PC-3 (cell line): ENCODE data around the gene C3orf33. TPM values are rescaled to one million over a fixed set of nuclear protein-coding genes. Genes with fewer than 3 reads are reported as not detected.
"Not testable (repeated sequence)": the region's sequence is repeated elsewhere in the genome, so short reads cannot be mapped to it uniquely, and the experiment has no call there.

ENCODE experiments used
- ATAC-seq: fragments of 200-7000 bp; cut with Tn5 transposase; 2 replicates; pipeline ENCODE4 v1.9.1; 2020; ENCODE audit warnings: mild to moderate bottlenecking, moderate library complexity
- BruUV-seq: library from RNA; stranded (reverse); fragments of 400-500 nt; replicated peaks from 2 replicates; lab custom pipeline; 2021; lab: Mats Ljungman, UMichigan
- CTCF ChIA-PET: fragments of 300-600 bp; sonication (Branson Sonifier 250); formaldehyde crosslinking; loops from one replicate; lab custom pipeline; 2022; ENCODE audit warnings: antibody characterized with exemption; lab: Charles Lee
- POLR2A ChIA-PET: fragments of 300-600 bp; sonication (Branson Sonifier 250); formaldehyde crosslinking; loops from one replicate; lab custom pipeline; 2022; ENCODE audit warnings: antibody characterized with exemption; ENCODE audit not compliant: unreplicated experiment; lab: Charles Lee
- DNase-seq: peaks from one replicate; pipeline ENCODE4 v3.0.0-alpha.2; 2015
- H2AFZ ChIP-seq: fragments of 300-600 bp; sonication (generic); 2 replicates; pipeline ENCODE4 v1.6.0; 2016; ENCODE audit warnings: antibody characterized with exemption, low read length
- H3F3A ChIP-seq: fragments of 300-600 bp; sonication (generic); one replicate; pipeline ENCODE4 v1.6.0; 2017; ENCODE audit warnings: antibody characterized with exemption, low read length, control low read depth, mild to moderate bottlenecking; ENCODE audit not compliant: unreplicated experiment
- H3K27ac ChIP-seq: fragments of 300-600 bp; sonication (generic); 2 replicates; pipeline ENCODE4 v1.5.1; 2016; ENCODE audit warnings: mild to moderate bottlenecking, low read length
- H3K27me3 ChIP-seq: fragments of 300-600 bp; sonication (generic); 2 replicates; pipeline ENCODE4 v1.6.1; 2016; ENCODE audit warnings: low read length, mixed read lengths
- H3K36me3 ChIP-seq: fragments of 300-600 bp; sonication (generic); 2 replicates; pipeline ENCODE4 v1.6.1; 2016; ENCODE audit warnings: low read depth, mixed run types, low read length, mixed read lengths
- H3K4me1 ChIP-seq: fragments of 300-600 bp; sonication (generic); 2 replicates; pipeline ENCODE4 v1.5.1; 2016; ENCODE audit warnings: low read length; ENCODE audit not compliant: insufficient read depth
- H3K4me2 ChIP-seq: fragments of 300-600 bp; sonication (generic); 2 replicates; pipeline ENCODE4 v1.6.0; 2016; ENCODE audit warnings: low read length
- H3K4me3 ChIP-seq: fragments of 300-600 bp; sonication (generic); 2 replicates; pipeline ENCODE4 v1.5.1; 2016; ENCODE audit warnings: mild to moderate bottlenecking, low read length, mixed read lengths
- H3K79me2 ChIP-seq: fragments of 300-600 bp; sonication (generic); 2 replicates; pipeline ENCODE4 v1.6.1; 2017; ENCODE audit warnings: low read length, mixed read lengths
- H3K9ac ChIP-seq: fragments of 300-600 bp; sonication (generic); 2 replicates; pipeline ENCODE4 v1.6.0; 2016; ENCODE audit warnings: mild to moderate bottlenecking, low read length
- H3K9me2 ChIP-seq: fragments of 300-600 bp; sonication (generic); replicated peaks from 2 replicates; pipeline ENCODE4 v1.6.1; 2016; ENCODE audit warnings: mixed run types, low read length, mixed read lengths
- H3K9me3 ChIP-seq: fragments of 300-600 bp; sonication (generic); 2 replicates; pipeline ENCODE4 v1.6.1; 2016; ENCODE audit warnings: low read length, mixed read lengths
- H4K20me1 ChIP-seq: fragments of 300-600 bp; sonication (generic); 2 replicates; pipeline ENCODE4 v1.6.1; 2016; ENCODE audit warnings: low read length, mixed read lengths
- CTCF ChIP-seq: fragments of 300-600 bp; sonication (generic); conservative IDR thresholded peaks from 2 replicates; pipeline ENCODE4 v1.5.1; 2017; ENCODE audit warnings: antibody characterized with exemption, low read depth, mild to moderate bottlenecking, low read length
- EZH2 ChIP-seq: fragments of 300-600 bp; sonication (generic); IDR thresholded peaks from one replicate; pipeline ENCODE4 v1.6.1; 2017; ENCODE audit warnings: antibody characterized with exemption, mild to moderate bottlenecking, low read length; ENCODE audit not compliant: unreplicated experiment
- EZH2phosphoT487 ChIP-seq: fragments of 300-600 bp; sonication (generic); IDR thresholded peaks from 2 replicates; pipeline ENCODE4 v1.6.1; 2018; ENCODE audit warnings: mild to moderate bottlenecking, antibody characterized with exemption, low read length, borderline replicate concordance
- intact Hi-C: fragments of 100-400 bp; cut with micrococcal nuclease; formaldehyde crosslinking; loops from 2 replicates; pipeline ENCODE4 v1.9.0; 2023
- total RNA-seq: library from RNA; depleted of rRNA; stranded (reverse); fragments of >200 nt; gene quantifications from 2 replicates; pipeline ENCODE4 v1.2.3, GENCODE V29; 2014

Gene C3orf33
- total RNA-seq, 1 experiment from 2014 or later: 3.5 TPM

DNA sequence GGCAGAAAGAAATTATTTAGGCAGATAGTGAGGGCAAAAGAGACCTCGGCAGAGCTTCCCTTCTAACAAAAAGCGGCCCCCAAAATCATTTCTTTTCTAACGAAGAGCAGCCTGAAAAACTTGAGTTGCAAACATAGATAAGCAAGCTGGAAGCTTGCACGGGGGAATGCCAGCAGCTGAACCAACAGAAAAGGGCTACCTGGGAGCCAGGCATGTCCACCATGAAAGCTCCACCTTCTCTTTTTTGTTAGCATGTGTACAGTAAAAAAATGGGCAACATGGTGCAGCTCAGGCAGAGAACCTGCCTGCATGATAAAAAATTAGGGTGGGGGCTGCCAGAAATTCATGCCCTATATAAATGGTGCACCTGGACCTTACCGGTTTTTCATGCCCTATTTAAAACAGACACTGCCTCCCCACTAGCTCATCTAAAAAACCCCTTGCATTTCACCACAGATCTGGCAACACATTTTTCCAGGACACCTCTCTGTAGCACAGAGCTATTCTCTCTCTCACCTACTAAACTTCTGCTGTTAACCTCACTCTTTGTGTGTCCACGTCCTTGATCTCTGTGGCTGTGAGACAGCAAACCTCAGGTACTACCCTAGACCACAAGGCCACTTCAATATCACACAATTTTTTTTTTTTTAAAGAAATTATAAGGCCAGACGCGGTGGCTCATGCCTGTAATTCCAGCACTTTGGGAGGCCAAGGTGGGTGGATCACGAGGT, 29.4 kb upstream of the C3orf33 start:
- Histone ChIP-seq H3K4me3 (no peak overlapping the region), H4K20me1 (no peaks in the 10 kb centered on the region), H3K9me2 (no peaks in the 10 kb centered on the region), H3K4me1 (no peaks in the 10 kb centered on the region), H2AFZ (no peak overlapping the region), H3F3A (no peaks in the 10 kb centered on the region), H3K27me3 (no peaks in the 10 kb centered on the region), H3K9me3 (no peaks in the 10 kb centered on the region), H3K27ac (no peak overlapping the region), H3K79me2 (no peaks in the 10 kb centered on the region), H3K4me2 (no peak overlapping the region), H3K9ac (no peak overlapping the region), H3K36me3 (no peaks in the 10 kb centered on the region; the same call in none of the 2 replicates)
- no peak for ATAC-seq
- intact Hi-C loops: no loop called here
- ChIA-PET POLR2A (no interaction called here), CTCF (no interaction called here)
- TF ChIP-seq EZH2phosphoT487 (no peak), EZH2 (no peak), CTCF (no peak)
- no TSS peak for BruUV-seq
- no peak for DNase-seq

GRCh38 chr3:155828490-155829098, 22.5 kb upstream of the C3orf33 start:
- H3F3A ChIP-seq, CTCF ChIA-PET, POLR2A ChIA-PET, ATAC-seq, H3K9me3 ChIP-seq, intact Hi-C loops, DNase-seq, H3K27ac ChIP-seq, H3K36me3 ChIP-seq, H3K4me1 ChIP-seq, H3K4me2 ChIP-seq, H4K20me1 ChIP-seq, H3K79me2 ChIP-seq, H3K9me2 ChIP-seq, H3K9ac ChIP-seq, H2AFZ ChIP-seq, H3K27me3 ChIP-seq, BruUV-seq, H3K4me3 ChIP-seq: not testable (repeated sequence)

DNA sequence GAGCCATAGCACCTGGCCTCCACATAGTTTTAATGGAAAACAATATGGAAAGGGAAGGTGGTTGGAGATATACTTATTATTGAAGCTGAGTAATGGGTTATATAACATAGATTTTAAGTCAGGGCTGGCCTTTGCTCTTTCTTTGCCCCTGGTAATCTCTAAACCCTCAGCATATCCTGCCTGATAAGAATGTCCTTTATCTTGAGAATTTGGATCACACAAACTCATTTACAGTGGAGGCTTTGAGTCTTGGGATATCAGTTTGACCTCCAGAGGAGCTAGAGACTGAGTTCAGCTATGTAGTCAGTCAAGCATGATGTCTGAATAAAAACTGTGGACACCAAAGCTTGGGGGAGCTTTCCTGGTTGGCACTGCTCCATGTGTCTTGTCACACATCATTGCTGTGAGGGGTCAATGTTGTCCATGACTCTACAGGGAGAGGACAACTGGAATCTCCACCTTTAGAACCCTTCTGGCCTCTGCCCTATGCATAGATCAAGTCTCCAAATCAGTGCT, 9.0 kb upstream of the C3orf33 start:
- no TSS peak for BruUV-seq
- intact Hi-C loops: no loop called here
- no peaks in the 10 kb centered on the region for H3K9me2 ChIP-seq
- ATAC-seq (no peak), DNase-seq (no peak)
- no peaks in the 10 kb centered on the region for H3K36me3 ChIP-seq
- H2AFZ ChIP-seq: no peak overlapping the region
- H3K27me3 ChIP-seq: no peaks in the 10 kb centered on the region
- no peaks in the 10 kb centered on the region for H4K20me1 ChIP-seq
- no peak overlapping the region for H3K4me3 ChIP-seq
- ChIA-PET POLR2A (no interaction called here), CTCF (no interaction called here)
- H3F3A ChIP-seq: no peaks in the 10 kb centered on the region
- H3K9me3 ChIP-seq: no peaks in the 10 kb centered on the region
- H3K9ac ChIP-seq: no peak overlapping the region
- H3K4me2 ChIP-seq: no peak overlapping the region
- no peak for TF ChIP-seq CTCF
- no peak for TF ChIP-seq EZH2
- no peak for TF ChIP-seq EZH2phosphoT487
- no peaks in the 10 kb centered on the region for H3K4me1 ChIP-seq
- H3K27ac ChIP-seq: no peak overlapping the region
- no peaks in the 10 kb centered on the region for H3K79me2 ChIP-seq

DNA sequence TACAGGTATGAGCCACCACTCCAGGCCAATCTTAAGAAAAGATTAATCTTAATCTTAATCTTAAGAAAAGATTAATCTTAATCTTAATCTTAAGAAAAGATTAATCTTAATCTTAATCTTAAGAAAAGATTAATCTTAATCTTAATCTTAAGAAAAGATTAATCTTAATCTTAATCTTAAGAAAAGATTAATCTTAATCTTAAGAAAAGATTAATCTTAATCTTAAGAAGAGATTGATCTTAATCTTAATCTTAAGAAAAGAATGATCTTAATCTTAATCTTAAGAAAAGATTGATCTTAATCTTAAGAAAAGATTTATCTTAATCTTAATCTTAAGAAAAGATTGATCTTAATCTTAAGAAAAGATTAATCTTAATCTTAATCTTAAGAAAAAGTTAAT, 7.1 kb upstream of the C3orf33 start:
- not testable (repeated sequence) for H3K4me2 ChIP-seq, H3K27ac ChIP-seq

More for the DNA sequence above, 7.1 kb upstream of the C3orf33 start:
- H3K36me3 ChIP-seq, POLR2A ChIA-PET, H3K79me2 ChIP-seq, H3K27me3 ChIP-seq, CTCF ChIA-PET, H3F3A ChIP-seq, H3K4me3 ChIP-seq, H3K4me1 ChIP-seq, BruUV-seq, H4K20me1 ChIP-seq, DNase-seq, intact Hi-C loops, H3K9me2 ChIP-seq, H3K9ac ChIP-seq, H2AFZ ChIP-seq, H3K9me3 ChIP-seq, ATAC-seq: not testable (repeated sequence)
